GM21447 (cell line): ENCODE data around the gene TPO.
"Not testable (repeated sequence)": the region's sequence is repeated elsewhere in the genome, so short reads cannot be mapped to it uniquely, and the experiment has no call there.

Experiments
- ATAC-seq: cut with Tn5 transposase; IDR thresholded peaks from one replicate; pipeline ENCODE4 v1.9.1; 2021; ENCODE audit not compliant: unreplicated experiment

TPO gene

GRCh38 chr2:1577846-1578245 is 164.6 kb downstream of the TPO start:
- ATAC-seq = no peak

GRCh38 chr2:1581257-1581964 is 168.1 kb downstream of the TPO start:
- not testable (repeated sequence) for ATAC-seq

GRCh38 chr2:1581965-1582625 is 168.8 kb downstream of the TPO start:
- ATAC-seq = no peak

DNA sequence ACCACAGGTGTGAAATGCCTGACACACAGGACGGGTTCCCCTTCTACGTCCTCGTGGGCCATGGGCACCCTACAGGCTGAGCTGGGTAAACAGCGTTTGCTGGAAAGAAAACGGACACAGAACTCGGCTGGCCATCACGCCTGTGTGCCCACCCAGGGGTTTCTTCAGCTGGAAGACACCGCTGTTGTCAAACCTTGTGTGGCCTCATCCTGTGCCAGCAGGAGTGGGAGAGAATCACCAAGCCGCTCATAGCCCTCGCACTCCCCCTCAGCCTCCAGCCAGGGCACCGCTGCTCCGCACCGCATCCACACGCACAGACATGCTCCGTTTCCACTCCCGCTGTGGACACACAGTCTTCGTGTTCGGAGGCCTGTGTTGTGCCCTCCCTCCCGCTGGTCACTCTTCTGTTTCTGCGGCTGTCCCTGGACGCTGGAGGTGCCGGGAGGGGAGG is 169.7 kb downstream of the TPO start:
- ATAC-seq = no peak

DNA sequence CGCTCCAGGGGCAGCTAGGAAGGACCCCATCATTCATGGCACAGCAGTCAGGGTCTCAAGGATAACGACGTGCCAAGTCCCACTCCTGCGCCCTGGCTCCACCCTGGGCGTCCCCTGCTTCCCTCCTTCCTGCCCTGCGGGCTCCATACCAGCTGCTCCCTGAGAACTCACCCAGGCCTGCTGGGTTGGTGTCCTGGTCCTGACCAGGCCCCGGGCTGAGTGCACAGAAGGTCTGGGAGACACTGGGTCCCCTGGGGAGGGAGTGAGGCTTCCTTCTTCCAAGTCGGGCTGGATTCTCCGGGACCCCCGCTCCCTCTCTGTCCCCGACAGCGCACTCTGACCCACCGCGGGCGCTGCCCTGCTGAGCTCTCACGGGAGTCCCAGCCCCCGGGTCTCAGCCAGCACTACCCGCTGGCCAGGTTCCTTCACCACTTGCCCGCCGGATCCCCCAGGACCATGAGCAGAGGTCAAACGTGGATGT is 170.8 kb downstream of the TPO start:
- no peak for ATAC-seq

GRCh38 chr2:1584691-1585485 is 171.6 kb downstream of the TPO start:
- ATAC-seq = no peak

GRCh38 chr2:1585635-1586034 is 172.4 kb downstream of the TPO start:
- ATAC-seq = no peak

DNA sequence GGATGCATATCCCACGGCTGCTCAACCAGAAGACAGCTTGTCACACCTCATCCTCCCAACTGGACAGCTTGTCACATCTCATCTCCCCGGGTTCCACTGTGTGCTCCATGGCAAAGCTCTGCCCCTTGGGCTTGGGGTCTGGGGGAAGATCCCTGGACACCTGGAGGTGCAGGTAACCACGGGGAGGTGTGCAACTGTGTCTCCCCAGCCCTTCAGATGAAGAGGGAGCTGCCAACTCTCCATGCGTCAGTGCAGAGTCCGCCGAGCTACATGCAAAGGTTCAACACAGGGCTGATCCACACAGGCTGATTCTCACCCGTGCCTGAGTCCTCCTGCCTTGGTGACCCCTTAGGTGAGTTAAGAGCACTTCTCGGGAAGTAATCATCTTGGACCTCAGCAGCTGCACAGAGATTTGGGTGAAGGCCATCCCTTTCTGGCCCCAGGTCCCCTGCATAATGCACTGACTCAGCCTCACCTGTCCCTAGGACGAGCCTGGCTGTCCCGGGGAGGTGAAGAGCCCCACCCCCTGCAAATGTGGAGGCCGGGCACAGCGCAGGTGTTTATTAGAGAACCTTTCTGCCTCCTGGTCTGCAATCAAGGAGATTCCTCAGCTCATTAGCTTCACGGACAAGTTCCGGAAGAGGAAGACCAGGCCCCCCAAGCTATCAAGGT is 173.1 kb downstream of the TPO start:
- ATAC-seq = no peak

DNA sequence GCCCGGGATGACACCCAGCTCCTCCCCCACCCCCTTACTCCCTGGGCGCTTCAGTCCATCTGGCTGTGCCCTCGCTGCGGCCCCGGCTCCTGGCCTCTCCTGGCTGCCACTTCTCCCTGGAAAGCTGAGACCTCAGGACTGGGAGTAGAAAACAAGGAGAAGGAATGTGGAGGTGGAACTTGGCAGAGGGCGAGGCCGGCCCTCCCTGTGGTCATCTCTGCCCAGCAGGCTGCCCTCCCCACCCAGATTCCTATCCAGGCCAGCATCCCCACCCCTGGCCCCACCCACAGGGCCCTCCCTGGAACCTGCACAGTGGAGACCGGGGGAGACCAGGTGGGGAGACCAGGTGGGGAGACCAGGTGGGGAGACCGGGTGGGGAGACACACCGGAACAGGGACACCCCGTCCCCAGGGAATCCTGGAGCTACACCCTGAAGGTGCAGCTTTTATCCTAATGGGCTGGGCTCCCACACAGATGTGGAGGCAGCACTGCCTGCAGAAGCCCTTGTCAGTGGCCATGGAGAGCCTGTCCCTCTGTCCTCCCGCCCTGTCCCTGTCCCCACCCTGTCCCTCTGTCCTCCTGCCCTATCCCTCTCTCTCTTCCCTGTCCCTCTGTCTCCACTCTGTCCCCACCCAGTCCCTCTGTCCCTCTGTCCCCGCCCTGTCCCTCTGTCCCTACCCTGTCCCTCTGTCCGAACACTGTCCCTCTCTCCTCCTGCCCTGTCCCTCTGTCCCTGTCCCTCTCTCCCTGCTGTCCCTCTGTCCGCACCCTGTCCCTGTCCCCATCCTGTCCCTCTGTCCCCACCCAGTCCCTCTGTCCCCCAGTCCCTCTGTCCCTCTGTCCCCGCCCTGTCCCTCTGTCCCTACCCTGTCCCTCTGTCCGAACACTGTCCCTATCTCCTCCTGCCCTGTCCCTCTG is 173.9 kb downstream of the TPO start:
- ATAC-seq = no peak

DNA sequence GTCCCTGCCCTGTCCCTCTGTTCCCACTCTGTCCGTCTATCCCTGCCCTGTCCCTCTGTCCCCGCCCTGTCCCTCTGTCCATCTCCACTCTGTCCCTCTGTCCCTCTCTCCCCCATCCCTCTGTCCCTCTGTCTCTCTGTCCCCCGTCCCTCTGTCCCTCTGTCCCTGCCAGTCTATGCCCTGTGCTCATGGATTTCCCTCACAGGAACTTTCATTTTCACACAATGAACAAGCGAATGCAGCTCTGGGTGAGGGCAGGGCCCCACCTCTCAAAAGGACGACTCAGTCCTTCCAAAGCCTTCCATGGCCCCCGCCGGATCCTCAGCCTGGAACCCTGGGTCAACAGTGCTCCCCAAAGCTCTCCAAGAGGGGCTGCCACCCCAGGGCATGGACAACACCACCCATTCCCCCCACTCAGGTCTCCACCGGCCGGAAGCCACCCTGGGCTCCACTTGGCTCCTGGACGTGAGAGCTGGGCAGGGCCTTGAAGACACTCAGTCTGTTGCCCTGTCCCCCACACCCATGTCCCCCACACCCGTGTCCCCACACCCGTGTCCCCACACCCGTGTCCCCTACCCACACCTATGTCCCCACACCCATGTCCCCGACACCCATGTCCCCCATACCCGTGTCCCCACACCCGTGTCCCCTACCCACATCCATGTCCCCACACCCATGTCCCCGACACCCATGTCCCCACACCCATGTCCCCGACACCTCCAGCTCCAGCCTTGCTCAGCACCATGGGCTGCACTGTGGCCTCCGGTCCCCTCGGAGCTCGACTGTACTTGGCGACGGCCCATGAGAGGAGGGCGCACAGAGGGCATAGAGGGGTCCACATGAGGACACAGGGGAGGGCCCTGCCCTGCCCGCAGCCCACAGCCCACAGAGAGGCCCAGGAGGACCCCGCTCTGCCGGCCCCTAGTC is 175.1 kb downstream of the TPO start:
- ATAC-seq = no peak

DNA sequence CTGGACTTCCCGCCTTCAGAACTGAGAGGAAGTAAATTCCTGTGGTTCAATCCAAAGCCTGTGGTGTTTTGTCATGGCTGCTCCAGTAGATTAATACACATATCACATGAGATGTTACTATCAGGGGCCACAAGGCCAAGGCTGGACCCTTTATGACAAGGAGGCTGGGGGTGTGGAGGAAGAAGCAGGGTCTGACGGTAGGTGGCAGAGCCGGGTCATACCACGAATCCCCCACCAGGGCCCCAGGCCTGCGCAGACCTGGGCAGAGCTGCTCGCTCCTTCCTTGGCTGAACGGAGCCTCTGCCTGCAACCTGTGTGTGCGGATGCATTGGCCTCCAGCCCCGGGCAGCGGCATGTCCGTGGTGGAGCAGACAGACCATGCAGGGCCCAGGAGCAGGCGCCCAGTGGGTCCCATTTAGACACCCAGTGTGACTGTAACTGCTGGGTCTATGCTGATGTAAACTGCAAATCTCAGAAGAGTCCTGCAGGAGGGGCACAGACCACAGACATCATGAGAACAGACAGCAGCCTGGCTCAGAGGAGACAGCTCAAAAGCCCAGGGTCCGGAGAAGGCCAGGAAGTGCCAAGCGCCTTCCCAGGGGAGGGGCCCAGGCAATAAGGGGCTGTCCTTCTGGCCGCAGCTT is 175.8 kb downstream of the TPO start:
- ATAC-seq = no peak

- ATAC-seq = no peak
Measured at GRCh38 chr2:1590596-1591460, 177.6 kb downstream of the TPO start.

- ATAC-seq = no peak
Measured at GRCh38 chr2:1591461-1591770, 178.2 kb downstream of the TPO start.
